H9 (cell line): ENCODE results near the gene GGT1. TPM values are rescaled to one million over a fixed set of nuclear protein-coding genes. Genes with fewer than 3 reads are reported as not detected.

Source experiments
- DNase-seq: peaks from one replicate; pipeline ENCODE4 v3.0.0-alpha.2; 2017
- H2AFZ ChIP-seq: one replicate; pipeline ENCODE4 v1.6.1; 2013; ENCODE audit warnings: mild to moderate bottlenecking, low read length, control low read depth, moderate library complexity
- H2AK5ac ChIP-seq: 2 replicates; pipeline ENCODE4 v1.6.1; 2013; ENCODE audit warnings: low read length, control low read depth, mixed read lengths; ENCODE audit not compliant: insufficient read length
- H2BK120ac ChIP-seq: one replicate; pipeline ENCODE4 v1.6.1; 2013; ENCODE audit warnings: low read depth, mild to moderate bottlenecking, low read length, control low read depth, inconsistent platforms; ENCODE audit not compliant: poor library complexity, severe bottlenecking
- H2BK12ac ChIP-seq: 2 replicates; pipeline ENCODE4 v1.6.1; 2013; ENCODE audit warnings: low read length, control low read depth, mixed read lengths, low read depth; ENCODE audit not compliant: insufficient read length
- H2BK15ac ChIP-seq: 2 replicates; pipeline ENCODE4 v1.6.1; 2013; ENCODE audit warnings: low read depth, low read length, control low read depth
- H2BK20ac ChIP-seq: one replicate; pipeline ENCODE4 v1.6.1; 2013; ENCODE audit warnings: low read depth, mild to moderate bottlenecking, low read length, control low read depth, inconsistent platforms; ENCODE audit not compliant: poor library complexity, severe bottlenecking
- H2BK5ac ChIP-seq: 2 replicates; pipeline ENCODE4 v1.6.1; 2013; ENCODE audit warnings: low read length, control low read depth, mixed read lengths; ENCODE audit not compliant: insufficient read length
- H3K14ac ChIP-seq: 2 replicates; pipeline ENCODE4 v1.6.1; 2013; ENCODE audit warnings: low read length, control low read depth; ENCODE audit not compliant: insufficient read depth
- H3K18ac ChIP-seq: 2 replicates; pipeline ENCODE4 v1.6.1; 2013; ENCODE audit warnings: low read depth, mild to moderate bottlenecking, mixed read lengths, low read length, control low read depth; ENCODE audit not compliant: insufficient read length
- H3K23ac ChIP-seq: 2 replicates; pipeline ENCODE4 v1.6.1; 2013; ENCODE audit warnings: low read length, control low read depth, mixed read lengths, low read depth; ENCODE audit not compliant: insufficient read length
- H3K23me2 ChIP-seq: 2 replicates; pipeline ENCODE4 v1.6.1; 2013; ENCODE audit warnings: low read depth, mild to moderate bottlenecking, mixed read lengths, low read length, control low read depth; ENCODE audit not compliant: insufficient read length, poor library complexity, severe bottlenecking
- H3K27ac ChIP-seq: 2 replicates; pipeline ENCODE4 v1.5.1; 2013; ENCODE audit warnings: low read length, control low read depth, mixed read lengths, low read depth; ENCODE audit not compliant: insufficient read length
- H3K27me3 ChIP-seq: 2 replicates; pipeline ENCODE4 v1.6.1; 2013; ENCODE audit warnings: low read length, control low read depth, inconsistent platforms; ENCODE audit not compliant: insufficient read depth
- H3K4ac ChIP-seq: 2 replicates; pipeline ENCODE4 v1.6.1; 2013; ENCODE audit warnings: low read depth, mild to moderate bottlenecking, control low read depth, inconsistent platforms, low read length, moderate library complexity
- H3K4me1 ChIP-seq: 2 replicates; pipeline ENCODE4 v1.6.1; 2013; ENCODE audit warnings: low read length, control low read depth, inconsistent platforms; ENCODE audit not compliant: insufficient read depth
- H3K4me2 ChIP-seq: 2 replicates; pipeline ENCODE4 v1.6.1; 2013; ENCODE audit warnings: low read length, control low read depth, mixed read lengths; ENCODE audit not compliant: insufficient read length, insufficient read depth
- H3K56ac ChIP-seq: 2 replicates; pipeline ENCODE4 v1.6.1; 2013; ENCODE audit warnings: low read depth, mild to moderate bottlenecking, mixed read lengths, low read length, control low read depth; ENCODE audit not compliant: insufficient read length
- H3K79me1 ChIP-seq: 2 replicates; pipeline ENCODE4 v1.6.1; 2013; ENCODE audit warnings: low read depth, mild to moderate bottlenecking, moderate library complexity, low read length, control low read depth, inconsistent platforms; ENCODE audit not compliant: insufficient read depth, poor library complexity, severe bottlenecking
- H3K79me2 ChIP-seq: 2 replicates; pipeline ENCODE4 v1.6.1; 2013; ENCODE audit warnings: low read length, control low read depth, inconsistent platforms; ENCODE audit not compliant: insufficient read depth
- H3K9ac ChIP-seq: 2 replicates; pipeline ENCODE4 v1.6.1; 2013; ENCODE audit warnings: low read length, control low read depth, mixed read lengths; ENCODE audit not compliant: insufficient read length; ENCODE audit errors: extremely low read depth
- H3K9me3 ChIP-seq: one replicate; pipeline ENCODE4 v1.6.1; 2013; ENCODE audit warnings: low read depth, low read length, inconsistent platforms; ENCODE audit not compliant: control insufficient read depth
- H3T11ph ChIP-seq: one replicate; pipeline ENCODE4 v1.6.1; 2013; ENCODE audit warnings: mild to moderate bottlenecking, low read length, control low read depth, inconsistent platforms
- H4K20me1 ChIP-seq: one replicate; pipeline ENCODE4 v1.6.1; 2013; ENCODE audit not compliant: control insufficient read depth, insufficient read length, insufficient read depth
- H4K5ac ChIP-seq: 2 replicates; pipeline ENCODE4 v1.6.1; 2013; ENCODE audit warnings: low read depth, mild to moderate bottlenecking, mixed read lengths, low read length, control low read depth; ENCODE audit not compliant: insufficient read length
- H4K8ac ChIP-seq: replicated peaks from 2 replicates; pipeline ENCODE4 v1.6.1; 2013; ENCODE audit warnings: low read length, control low read depth, mixed read lengths, low read depth; ENCODE audit not compliant: insufficient read length
- H4K91ac ChIP-seq: 2 replicates; pipeline ENCODE4 v1.6.1; 2013; ENCODE audit warnings: low read depth, mild to moderate bottlenecking, moderate library complexity, mixed read lengths, low read length, control low read depth; ENCODE audit not compliant: insufficient read length
- H3K27ac Mint-ChIP-seq, 3 experiments: 2 replicates in 2 of 3; 3 replicates in 1 of 3; pipeline ENCODE4 v1.8.0; 2020 to 2021; ENCODE audit warnings: mixed read lengths in 3 of 3, mild to moderate bottlenecking in 1 of 3, moderate library complexity in 1 of 3
- H3K27me3 Mint-ChIP-seq: 2 replicates; pipeline ENCODE4 v1.8.0; 2021; ENCODE audit warnings: low read depth, mild to moderate bottlenecking, moderate library complexity, mixed read lengths
- H3K36me3 Mint-ChIP-seq, 3 experiments: 2 replicates in 2 of 3; 3 replicates in 1 of 3; pipeline ENCODE4 v1.8.0; 2020 to 2021; ENCODE audit warnings: low read depth in 3 of 3, mixed read lengths in 3 of 3; ENCODE audit not compliant: insufficient read depth in 1 of 3
- H3K4me1 Mint-ChIP-seq, 2 experiments: 2 replicates each; pipeline ENCODE4 v1.8.0; 2020; ENCODE audit warnings: mixed read lengths in 2 of 2
- H3K4me3 Mint-ChIP-seq, 2 experiments: 2 replicates in 1 of 2; 3 replicates in 1 of 2; pipeline ENCODE4 v1.8.0; 2020 to 2021; ENCODE audit warnings: mild to moderate bottlenecking in 2 of 2, mixed read lengths in 2 of 2, moderate library complexity in 1 of 2
- H3K9me3 Mint-ChIP-seq, 2 experiments: 2 replicates in 1 of 2; 3 replicates in 1 of 2; pipeline ENCODE4 v1.8.0; 2020; ENCODE audit warnings: mild to moderate bottlenecking in 2 of 2, mixed read lengths in 2 of 2, moderate library complexity in 1 of 2
- CTCF ChIP-seq: fragments of 200-600 bp; sonication (generic); conservative IDR thresholded peaks from 3 replicates; pipeline ENCODE4 v1.8.0; 2021; ENCODE audit warnings: antibody characterized with exemption, mild to moderate bottlenecking
- WGBS: extraction: QIAGEN DNeasy Blood & Tissue Kit; methylation state at CpG from one replicate; pipeline ENCODE4 v1.1.7; 2013; ENCODE audit warnings: missing lambda C conversion rate, low lambda C conversion rate, mixed read lengths; ENCODE audit not compliant: insufficient read length; ENCODE audit errors: extremely low coverage; 5-methylcytosine and 5-hydroxymethylcytosine counted together
- total RNA-seq: library from RNA; stranded (reverse); gene quantifications from 2 replicates; pipeline ENCODE4 v1.2.1, GENCODE V29; 2021

GGT1 gene
- total RNA-seq, 1 experiment from 2014 or later = 20.5 TPM

DNA sequence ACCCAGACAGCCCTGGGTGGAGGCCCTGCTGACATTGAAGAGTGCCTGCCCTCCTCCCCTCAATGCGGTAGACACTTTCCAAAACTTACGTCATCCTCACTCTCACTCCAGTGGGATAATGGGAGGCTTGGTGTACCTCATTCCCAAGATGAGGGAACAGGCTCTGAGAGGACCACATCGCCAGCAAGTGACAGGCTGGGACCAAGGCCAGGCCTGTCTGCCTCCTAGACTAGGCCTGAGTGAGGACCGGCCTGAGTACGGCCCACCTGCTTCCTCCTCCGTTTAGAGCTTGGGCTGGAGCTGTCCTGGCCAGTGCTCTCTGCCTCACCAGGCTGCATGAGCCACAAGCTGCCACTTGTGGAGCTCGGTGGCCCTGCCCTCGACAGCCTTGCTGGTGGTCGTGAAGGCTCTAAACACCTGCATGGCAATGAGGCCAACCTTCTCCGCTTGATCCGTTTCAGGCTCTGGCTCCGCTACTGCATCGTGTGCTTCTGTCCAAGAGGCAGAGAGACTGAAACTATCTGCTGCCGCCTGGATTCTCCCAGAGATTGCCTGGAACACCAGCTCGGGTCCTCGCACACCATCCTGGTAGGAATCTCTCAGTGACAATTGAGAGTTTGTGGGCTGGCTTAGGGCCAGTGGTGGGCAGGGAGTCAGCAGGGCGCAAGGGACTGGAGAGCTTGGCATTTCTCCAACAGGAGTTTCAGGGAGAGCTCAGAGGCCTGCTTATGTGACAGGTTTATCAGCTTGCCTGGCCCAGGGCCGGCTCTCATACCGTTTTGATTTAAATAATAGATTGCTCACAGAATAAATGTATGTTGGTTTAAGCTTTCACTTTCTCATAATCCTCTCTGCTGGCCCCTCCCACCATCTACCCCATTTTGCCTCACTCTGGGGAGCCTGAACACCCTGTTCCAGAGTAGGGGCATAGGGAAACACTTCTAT, 19.5 kb upstream of the GGT1 start:
- Histone ChIP-seq H3K9ac (no peak overlapping the region), H3T11ph (no peak overlapping the region), H2AFZ (no peak overlapping the region), H3K27ac (no peak overlapping the region), H3K9me3 (no peaks in the 10 kb centered on the region), H3K56ac (no peak overlapping the region), H2BK15ac (no peak overlapping the region), H3K4me2 (no peak overlapping the region), H2BK12ac (no peak overlapping the region), H3K79me1 (no peaks in the 10 kb centered on the region), H2AK5ac (no peak overlapping the region), H2BK20ac (no peak overlapping the region), H4K5ac (no peak overlapping the region), H3K23ac (no peak overlapping the region), H3K4ac (no peak overlapping the region), H2BK5ac (no peak overlapping the region), H3K23me2 (no peaks in the 10 kb centered on the region), H3K79me2 (no peaks in the 10 kb centered on the region), H3K14ac (no peak overlapping the region), H4K91ac (no peak overlapping the region), H4K8ac (no peak overlapping the region), H3K27me3 (no peaks in the 10 kb centered on the region), H4K20me1 (no peaks in the 10 kb centered on the region), H3K18ac (no peak overlapping the region), H3K4me1 (no peaks in the 10 kb centered on the region), H2BK120ac (no peak overlapping the region)
- H3K9me3 Mint-ChIP-seq = no peaks in the 10 kb centered on the region
- H3K4me3 Mint-ChIP-seq = no peak overlapping the region; a peak in 1 of 5 replicates
- peak overlapping the region in 2 of 3 experiments; percentile 44 to 65; a peak in 4 of 7 replicates for H3K27ac Mint-ChIP-seq
- H3K27me3 Mint-ChIP-seq = no peaks in the 10 kb centered on the region; the same call in 1 of the 2 replicates
- no CpG with 5 or more reads among the region's 19 CpGs for WGBS
- H3K36me3 Mint-ChIP-seq = peaks cover 0 to 8% (median 7%) of the 10 kb centered on the region in 3 experiments; a peak in 3 of 7 replicates
- no peak for DNase-seq
- no peak for TF ChIP-seq CTCF
- peaks cover 0 to 2% of the 10 kb centered on the region in 2 experiments; a peak in 1 of 4 replicates for H3K4me1 Mint-ChIP-seq
